HG03457 (cell line): ENCODE measurements around the gene LIMS1.
"Not testable (repeated sequence)": the region's sequence is repeated elsewhere in the genome, so short reads cannot be mapped to it uniquely, and the experiment has no call there.

ENCODE experiments used
- ATAC-seq: cut with Tn5 transposase; IDR thresholded peaks from one replicate; pipeline ENCODE4 v1.9.1; 2021; ENCODE audit warnings: moderate number of reproducible peaks; ENCODE audit not compliant: unreplicated experiment

LIMS1 gene

DNA sequence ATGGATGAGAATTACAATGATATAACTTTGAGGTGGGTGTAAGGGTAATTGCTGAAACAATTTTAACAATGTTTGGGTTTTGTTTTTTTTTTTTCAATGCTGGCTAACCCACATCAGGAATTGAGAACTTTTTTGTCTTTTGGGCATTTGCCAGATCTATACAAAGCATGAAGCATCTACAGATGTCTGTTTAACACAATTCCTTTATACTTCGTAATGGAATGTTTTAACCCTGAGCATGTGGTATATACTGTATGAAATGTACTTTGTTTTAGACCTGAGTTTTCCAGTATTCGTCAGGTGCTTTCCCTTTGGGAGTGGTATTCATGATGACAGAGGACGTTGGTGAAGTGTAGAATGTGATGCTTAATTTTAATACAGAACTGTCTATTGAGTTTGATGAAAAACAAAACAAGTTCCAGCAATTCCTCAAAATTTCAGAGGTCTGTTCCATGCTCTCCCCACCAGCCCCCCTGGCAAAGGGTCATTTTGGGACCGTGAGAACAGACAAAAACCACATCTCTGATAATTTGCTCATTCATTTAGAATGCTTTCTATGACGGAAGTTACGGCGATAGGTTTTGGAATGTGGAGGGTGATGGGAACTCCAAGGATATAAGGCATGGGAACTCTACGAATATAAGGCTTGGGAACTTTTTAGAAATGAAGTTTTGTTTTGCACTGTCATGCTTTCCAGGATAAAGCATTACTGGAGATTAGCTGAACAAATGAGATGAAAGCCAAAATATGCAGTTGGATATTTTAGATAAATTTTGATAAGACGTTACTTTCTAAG is 14.1 kb downstream of the LIMS1 start:
- ATAC-seq: no peak

DNA sequence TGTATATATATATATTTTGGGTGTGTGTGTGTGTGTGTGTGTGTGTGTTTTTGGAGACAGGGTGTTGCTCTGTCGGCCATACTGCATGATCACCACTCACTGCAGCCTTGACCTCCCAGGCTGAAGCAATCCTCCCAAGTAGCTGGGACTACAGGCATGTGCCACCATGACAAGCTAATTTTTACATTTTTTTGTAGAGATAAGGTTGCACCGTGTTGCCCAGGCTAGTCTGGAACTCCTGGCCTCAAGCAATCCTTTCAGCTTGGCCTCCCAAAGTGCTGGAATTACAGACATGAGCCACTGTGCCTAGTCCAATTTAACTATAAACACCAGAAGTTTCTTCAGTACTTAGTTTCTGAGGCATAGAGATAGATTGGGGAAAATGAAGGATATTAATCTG is 18.3 kb downstream of the LIMS1 start:
- ATAC-seq: no peak

DNA sequence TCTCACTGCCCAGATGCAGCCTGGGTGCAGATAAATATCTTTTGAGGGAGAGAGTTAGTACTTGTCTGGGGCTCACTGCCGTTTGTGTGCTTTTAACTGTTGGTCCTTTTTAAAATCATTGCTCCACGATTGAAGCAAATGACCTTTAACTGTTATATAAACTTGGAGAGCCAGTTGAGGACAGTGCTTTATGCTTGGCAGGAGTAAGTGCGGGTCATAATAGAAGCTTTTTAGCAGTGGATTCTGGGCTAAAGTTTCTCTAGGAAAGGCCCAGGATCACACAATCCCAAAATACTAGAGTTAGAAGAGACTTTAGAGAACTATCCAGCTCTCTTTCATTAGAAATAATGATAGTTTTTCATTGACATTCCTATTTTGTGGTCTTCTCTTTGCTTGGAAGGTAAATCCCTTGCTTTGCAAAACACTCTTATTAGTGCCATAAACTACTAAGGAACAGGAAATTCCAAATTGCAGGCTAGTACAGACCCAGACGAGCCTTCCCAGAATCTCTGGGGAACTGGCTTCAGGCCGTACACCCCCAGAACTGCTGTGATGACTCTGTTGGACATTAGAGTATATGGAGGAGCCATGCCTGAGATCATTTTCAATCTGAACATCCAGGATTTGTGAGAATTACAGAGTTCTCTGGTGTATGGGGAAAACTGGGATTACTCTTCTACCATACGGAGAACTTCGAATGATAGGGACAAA is 19.1 kb downstream of the LIMS1 start:
- no peak for ATAC-seq

DNA sequence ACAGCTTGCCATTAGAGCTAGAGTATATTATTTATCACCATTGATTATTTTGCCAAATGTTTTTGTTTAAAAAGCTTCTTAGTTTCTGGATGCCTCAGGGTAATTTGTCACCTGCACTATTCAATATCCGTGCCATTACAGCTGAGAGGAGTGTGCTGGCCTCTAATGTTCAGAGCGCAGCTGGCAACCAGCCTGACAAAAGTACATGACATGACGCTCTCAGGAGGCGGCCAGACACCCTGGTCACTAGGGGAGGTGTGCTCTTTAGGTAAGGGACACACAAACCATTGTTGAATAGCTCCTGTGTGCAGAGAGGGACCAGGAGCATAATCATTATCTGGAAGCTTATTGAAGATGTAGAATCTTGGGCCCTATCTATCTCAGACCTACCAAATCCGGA is 20.3 kb downstream of the LIMS1 start:
- ATAC-seq: no peak

DNA sequence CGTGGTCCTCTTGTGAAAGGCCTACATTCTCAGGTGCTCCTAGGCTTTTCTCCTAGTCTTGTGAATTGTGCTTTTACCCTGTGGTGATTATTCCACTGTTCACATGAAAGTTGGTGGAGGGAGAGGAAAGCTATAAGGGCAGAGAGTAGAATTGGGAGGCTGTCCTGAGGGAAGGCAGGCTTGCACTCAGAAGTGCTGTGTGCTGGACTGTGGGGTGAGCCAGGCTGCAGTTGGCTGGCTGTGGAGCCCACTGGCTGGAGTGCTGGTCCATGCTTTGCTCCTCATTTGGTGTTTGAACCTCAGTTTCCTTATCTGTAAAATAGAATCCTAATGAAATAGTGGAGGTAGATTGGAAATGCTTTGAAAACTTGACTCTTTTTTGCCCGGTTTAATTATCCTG is 21.3 kb downstream of the LIMS1 start:
- ATAC-seq: no peak

DNA sequence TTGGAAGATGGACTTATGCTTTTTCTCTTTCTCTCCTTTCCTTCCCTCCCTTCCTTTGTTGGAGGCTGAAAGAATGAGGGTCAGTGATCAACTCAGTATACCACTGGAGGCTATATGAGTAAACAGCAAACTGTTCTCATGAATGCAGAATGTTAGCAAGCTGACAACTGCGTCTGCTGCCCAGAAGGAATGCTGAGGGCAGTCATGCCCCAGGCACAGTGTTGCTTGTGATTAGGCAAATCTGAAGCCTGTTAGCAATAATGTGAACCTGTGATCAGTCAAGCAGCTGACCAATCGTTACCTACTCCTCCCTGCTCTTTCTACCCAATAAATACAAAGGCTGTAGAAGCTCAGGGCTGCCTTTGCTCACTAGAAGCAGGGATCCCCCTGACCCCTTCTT is 22.3 kb downstream of the LIMS1 start:
- not testable (repeated sequence) for ATAC-seq

DNA sequence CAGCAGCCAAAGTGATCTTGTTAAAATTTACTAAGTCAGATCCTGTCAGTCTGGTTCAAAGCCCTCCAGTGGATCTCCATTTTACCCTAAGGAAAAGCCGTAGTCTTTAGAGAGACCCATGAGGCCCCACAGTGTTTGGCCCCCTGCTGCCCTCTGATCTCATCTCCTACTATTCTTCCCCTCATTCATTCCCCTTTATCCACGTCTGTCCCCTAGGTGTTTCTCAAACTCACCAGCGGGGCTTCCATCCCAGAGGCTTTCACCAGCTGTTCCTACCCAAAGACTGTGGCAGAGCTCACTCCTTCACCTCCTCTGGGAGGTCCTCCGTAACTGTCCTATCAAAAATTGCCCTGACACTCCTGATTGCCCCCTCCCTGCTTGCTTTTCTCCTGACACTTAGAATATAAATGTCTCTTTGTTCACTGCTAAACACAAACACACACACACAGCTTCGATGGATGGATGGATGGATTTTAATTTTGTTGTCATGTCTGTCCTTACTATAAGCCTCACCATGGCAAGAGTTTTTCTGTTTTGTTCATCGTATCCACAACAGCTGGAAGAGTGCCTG is 26.1 kb downstream of the LIMS1 start:
- no peak for ATAC-seq

DNA sequence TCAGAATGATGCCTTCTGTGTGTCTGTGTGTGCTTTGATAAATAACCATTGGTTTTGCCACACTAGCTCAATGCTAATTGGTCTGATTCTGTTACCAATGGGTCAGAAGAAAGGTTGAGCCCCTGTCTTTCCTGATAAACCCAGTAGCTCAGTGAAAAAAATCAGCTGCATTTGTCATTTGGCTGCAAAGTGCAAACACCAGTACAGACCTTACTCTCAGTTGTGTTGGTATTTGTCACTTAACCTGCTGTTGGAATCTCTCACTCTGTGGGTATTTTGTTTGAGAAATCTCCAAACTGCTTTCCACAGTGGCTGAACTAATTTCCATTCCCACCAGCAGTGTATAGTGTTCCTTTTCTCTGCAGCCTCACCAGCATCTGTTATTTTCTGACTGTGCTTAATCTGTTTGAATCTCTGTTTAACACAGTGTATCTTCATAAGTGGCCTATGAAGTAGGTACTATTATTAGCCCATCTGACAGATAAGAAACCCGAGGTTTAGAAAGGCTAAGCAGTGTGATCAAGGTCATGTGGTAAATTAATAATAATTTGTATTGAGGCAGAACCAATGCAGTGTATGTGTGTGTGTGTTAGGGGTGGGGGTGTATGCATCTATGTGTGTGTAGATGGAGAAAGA is 26.7 kb downstream of the LIMS1 start:
- ATAC-seq: no peak

DNA sequence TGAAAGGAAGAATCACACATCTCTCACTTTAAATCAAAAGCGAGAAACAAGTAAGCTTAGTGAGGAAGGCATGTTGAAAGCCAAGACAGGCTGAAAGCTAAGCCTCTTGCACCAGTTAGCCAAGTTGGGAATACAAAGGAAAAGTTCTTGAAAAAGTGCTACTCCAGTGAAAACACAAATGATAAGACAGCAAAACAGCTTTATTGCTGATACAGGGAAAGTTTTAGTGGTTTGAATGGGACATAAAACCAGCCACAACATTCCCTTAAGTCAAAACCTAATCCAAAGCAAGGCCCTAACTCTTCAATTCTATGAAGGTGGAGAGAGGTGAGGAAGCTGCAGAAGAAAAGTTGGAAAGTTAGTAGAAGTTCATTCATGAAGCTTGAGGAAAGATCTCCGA is 28.0 kb downstream of the LIMS1 start:
- no peak for ATAC-seq

DNA sequence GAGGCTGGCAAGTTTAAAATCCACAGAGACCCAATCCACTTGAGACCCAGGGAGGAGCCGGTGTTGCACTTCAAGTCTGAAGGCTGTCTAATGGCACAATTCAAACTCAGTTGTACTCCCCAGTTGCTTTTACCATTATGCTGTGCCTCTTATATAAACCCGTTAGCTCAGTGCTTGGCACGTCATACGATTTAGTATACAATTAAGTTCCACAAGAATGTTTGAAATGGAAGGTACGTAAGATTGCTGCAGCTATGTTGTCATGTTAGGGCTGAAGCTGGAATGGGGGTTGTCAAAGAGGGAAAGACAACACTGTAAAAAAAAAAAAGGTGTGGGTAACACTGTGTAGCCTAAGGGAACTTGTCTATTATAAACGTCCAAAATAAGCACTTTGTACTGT is 30.2 kb downstream of the LIMS1 start:
- ATAC-seq: no peak

DNA sequence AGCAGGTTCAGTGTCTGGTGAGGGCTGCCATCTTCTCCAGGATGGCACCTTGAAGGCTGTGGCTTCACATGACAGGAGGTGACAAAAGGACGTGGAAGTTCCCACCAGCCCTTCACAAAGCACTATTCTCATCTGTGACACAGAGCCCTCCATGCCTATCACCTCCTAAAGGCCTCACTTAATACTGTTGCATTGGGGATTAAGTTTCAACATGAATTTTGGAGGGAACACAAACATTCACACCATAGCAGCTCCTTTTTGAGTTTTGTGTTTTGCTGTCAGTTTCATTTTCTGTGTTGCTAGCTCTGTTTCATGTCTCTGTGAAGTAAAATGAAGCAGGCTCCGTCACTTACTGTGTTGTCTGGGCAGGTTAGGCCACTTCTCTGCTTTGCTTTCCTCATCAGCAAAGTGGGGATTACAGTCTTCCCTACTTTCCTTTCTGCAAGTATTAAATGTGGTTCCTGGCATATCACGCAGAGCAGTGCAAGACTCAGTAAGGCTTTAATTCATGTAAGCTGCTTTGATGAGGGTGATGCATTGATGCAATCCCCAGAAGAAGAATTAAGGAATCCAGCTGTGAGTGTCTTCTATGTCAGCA is 31.6 kb downstream of the LIMS1 start:
- ATAC-seq: peak; percentile 54

DNA sequence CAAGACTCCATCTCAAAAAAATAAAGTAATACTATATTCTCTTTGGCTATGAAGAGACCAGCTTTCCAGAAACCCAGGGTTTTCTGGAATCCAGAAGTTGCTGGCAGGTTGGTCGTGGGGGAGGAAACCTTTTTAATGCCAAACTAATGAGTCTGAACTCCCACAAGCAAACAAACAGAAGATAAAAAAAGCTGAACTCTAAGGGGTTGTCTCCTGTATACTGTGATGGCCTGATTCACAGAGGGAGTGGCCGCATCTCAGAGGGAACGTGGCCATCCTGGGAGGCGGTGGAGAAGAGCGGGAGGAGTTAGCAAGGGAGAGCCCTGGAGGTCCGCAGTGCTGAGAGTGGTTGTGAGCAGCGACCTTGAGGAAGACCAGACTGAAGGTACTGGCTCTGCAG is 36.1 kb downstream of the LIMS1 start:
- no peak for ATAC-seq

DNA sequence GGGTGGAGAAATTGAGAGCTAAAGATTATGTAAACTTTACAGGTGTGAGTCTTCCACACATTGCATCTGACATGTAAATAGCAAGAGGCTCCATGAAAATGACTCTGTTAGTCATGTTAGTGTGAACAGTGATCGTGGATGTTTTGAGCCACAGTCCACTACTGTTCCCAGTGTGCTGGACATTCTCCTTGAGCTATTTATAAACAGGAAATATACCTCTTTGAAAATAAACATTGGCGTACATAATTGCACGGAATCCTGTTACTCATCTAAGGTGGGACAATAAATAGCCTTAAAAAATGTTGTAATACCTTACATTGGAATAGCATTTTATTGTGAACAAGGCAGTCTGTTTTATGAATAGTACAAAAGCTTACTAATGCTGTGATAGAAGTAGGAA is 37.0 kb downstream of the LIMS1 start:
- ATAC-seq: no peak

DNA sequence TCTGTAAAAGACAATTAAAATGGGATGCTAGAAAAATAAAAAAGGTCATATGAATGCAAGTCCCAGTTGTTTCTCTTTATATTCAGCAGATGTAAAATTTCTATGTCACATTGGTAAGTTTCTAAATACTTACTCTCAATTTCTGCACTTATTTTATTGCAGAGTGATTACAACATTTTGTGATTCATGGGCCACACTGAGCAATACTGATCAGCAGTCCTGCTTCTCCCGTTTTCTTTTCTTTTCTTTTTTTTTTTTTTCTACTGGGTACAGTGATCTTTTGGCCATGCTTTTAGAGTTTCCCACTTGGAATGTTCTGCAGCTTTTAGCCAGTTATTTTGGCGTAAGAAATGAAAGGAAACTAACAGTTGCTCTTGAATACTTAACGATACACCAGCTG is 38.8 kb downstream of the LIMS1 start:
- no peak for ATAC-seq

DNA sequence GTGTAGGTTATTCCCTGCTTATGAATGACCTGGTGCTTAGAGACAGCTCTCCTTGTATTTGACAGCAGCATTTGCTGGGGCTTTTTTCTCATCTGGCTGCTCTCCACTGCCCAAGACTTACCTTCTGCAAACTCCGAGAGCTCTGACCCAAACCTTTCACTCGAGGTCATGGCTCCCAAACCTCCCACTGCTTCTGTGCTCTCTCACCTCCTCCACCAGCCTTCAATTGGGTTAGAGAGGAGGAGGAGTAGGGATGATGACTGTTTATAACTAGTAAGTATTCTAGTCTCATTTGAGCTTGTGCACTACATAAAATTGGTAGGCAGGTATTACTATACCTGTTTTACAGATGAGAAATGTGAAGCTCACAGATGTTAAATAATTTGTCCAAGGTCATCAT is 40.1 kb downstream of the LIMS1 start:
- ATAC-seq: no peak

DNA sequence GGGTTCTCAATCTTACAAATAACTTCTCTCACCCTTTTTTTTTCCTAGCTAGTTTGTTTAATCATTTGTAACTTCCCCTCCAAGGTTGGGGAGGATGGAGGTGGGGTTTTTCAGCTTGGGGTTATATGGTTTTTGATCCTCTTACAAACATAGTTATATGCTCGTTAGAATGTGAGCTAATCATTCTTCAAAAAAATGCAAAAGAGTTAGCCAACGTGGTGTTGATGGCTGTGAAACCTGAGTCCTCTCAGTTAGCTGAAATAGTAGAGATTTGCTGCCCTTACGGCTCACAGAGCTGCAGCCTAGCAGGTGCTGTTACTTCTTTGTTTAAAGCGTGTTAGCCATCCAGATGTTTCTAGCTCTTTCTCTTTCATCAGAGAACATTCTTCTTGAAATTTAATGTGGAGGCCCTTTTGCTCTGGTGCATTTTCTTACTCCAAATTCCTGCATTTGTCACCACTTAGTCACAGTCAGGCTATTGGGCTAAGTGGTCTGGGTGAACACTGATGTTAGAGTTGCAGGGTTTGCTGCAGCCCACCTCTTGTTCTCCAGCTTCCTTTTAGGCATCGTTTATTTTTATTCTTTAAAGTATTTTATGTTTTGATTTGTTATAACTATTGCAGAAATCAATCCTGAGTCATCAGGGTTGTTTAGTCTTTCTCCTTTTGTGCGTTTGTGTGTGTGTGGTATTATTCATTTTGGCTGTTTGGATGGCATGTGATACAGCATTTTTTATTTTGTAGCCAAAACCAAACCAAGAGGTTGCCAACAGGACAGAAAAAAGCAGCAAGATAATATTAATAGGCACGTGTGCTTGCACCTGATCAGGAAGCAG is 41.1 kb downstream of the LIMS1 start:
- peak; percentile 97 for ATAC-seq

DNA sequence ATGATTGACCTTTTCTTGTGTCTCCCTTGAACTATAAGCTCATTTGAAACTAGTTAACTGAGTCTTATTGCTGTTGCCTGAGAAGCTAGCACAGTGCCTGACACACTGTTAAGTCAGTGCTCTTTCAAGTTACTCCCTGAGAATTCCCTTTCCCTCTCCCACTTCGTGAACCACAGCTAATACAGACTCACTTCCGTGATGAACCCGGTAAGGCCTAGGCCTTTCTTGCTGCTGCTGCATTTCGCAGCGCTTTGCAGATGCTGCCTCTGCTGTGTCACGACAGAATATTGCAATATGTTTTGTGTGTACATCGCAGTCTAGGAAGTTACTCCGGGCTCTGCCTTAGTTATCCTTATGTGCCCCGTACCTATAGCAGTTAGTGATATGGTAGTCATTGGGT is 42.8 kb downstream of the LIMS1 start:
- no peak for ATAC-seq

DNA sequence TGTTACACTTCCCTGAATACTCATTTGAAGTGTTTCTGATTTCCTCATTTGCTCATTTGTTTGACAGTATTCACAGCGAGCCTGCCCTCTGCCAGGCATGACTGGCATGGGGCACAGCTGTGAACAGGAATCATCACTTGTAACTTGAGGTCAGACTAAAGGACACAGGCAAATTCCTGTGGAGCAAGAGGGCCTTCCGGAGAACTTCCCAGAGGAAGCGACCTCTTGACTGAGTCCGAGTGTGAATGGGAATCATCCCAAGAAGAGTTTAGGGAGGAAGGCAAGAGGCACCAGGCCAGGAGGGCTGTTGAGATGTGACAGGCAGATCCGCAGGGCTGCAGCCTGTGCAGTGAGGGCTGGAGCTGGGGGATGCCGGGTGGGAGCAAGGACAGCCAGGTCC is 45.4 kb downstream of the LIMS1 start:
- ATAC-seq: no peak

DNA sequence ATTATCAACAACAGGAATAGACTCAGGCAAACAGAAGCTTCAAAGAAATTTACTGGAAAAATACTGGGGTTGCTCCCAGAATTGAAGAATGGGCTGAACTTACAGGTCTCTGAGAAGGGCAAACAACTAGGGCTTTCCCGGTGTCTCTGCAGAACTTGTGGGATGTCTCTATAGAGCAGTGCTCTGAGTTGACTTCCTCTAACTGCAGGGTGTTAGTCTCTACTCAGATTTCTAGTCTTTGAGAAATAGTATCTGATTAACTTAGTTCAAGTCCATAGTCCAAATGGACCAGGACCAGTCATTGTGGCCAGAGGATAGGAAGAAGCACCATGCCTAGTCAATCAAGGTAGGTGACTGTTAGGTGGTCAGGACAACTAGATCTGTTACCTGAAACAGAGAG is 45.8 kb downstream of the LIMS1 start:
- no peak for ATAC-seq

DNA sequence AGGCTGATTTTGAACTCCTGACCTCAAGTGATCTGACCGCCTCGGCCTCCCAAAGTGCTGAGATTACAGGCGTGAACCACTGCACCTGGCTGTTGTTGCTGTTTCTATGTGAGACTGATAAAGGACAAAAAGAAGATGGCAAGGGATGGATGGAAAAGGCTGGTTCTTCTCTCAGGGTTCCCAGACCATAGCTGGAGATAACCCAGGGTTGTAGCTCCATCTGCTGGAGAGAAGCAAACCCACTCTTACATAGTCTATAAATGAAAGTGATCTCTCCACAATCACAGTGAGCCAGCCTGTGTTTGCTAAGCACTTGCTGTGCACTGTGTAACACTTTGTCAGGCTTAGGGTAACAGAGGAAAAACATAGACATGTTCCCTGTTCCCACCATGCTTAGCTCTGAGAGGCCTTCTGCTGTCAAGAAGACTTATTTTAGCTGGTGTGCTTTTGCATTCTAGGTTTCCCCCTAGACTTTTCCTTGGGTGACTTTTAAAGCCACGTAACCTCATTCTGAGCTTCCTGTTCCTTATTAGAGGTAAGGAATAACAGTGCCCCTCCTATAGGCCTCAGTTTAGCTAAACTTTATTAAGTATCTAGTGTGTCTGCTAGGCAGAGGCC is 49.7 kb downstream of the LIMS1 start:
- no peak for ATAC-seq
